ENCODE data around the gene PSMD6. TPM values are rescaled to one million over a fixed set of nuclear protein-coding genes. Genes with fewer than 3 reads are reported as not detected.

PSMD6 gene
- polyA plus RNA-seq, 2 donors = 36.0 to 80.7 TPM

DNA sequence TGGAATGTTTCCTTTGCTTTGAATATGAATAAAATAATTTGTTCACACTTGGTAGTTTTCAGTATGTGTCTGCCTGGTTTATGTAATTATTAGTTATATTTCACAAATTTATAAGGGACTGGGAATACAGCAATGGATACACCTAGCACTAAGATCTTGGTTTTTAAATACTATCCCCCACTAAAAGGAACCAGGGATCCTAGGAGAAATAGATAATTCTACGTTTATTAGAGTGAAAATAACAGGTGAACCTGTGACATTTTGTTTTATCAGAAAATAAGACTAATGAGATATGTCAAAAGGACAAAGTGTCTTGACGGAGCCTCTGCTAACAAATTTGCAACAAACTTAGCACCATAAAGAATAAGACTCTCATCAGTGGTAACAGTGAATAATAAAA is 3.4 kb downstream of the PSMD6 start:
- H3K36me3 ChIP-seq (ENCODE audit: control insufficient read depth in 2 of 2, insufficient read depth in 2 of 2, low read length in 1 of 2) = peaks cover 1 to 8% of the 10 kb centered on the region in 2 donors
- H3K4me1 ChIP-seq (ENCODE audit: control insufficient read depth in 2 of 2, insufficient read depth in 2 of 2, low read length in 1 of 2) = no peaks in the 10 kb centered on the region
- no peaks in the 10 kb centered on the region for H3K9me3 ChIP-seq (ENCODE audit: control insufficient read depth in 2 of 2, insufficient read depth in 1 of 2, low read depth in 1 of 2, low read length in 1 of 2)
- H3K27ac ChIP-seq (ENCODE audit: low read depth in 2 of 2, low read length in 1 of 2) = no peak overlapping the region
- H3K4me3 ChIP-seq (ENCODE audit: low read depth in 1 of 2, low read length in 2 of 2) = no peak overlapping the region
- whole genome bisulfite sequencing, 2 donors = 79 to 84% methylated on average over 2 of the region's 2 CpGs
- H3K27me3 ChIP-seq (ENCODE audit: control insufficient read depth in 1 of 2, insufficient read depth in 2 of 2, low read length in 2 of 2) = no peaks in the 10 kb centered on the region

DNA sequence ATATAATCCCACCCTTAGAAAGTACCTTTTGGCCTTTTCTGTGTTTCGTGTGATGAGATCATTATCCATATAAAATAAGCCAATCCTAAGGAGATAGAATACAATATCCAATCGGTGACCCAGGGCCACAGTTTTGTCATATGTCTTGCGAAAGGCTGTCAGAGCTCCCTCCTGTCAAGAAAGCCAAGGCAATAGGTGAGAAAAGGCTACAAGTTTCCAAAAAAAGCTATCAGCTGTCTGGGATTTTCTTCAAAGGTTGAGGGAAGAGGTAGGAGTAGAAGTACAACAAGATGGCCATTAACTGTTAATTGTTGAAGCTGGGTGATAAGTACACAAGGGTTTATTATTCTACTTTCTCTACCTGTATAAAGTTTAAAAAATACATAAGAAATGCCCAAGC is 4.0 kb downstream of the PSMD6 start:
- Histone ChIP-seq H3K27me3 (ENCODE audit: control insufficient read depth in 1 of 2, insufficient read depth in 2 of 2, low read length in 2 of 2) (no peaks in the 10 kb centered on the region), H3K4me3 (ENCODE audit: low read depth in 1 of 2, low read length in 2 of 2) (no peak overlapping the region), H3K4me1 (ENCODE audit: control insufficient read depth in 2 of 2, insufficient read depth in 2 of 2, low read length in 1 of 2) (no peaks in the 10 kb centered on the region), H3K9me3 (ENCODE audit: control insufficient read depth in 2 of 2, insufficient read depth in 1 of 2, low read depth in 1 of 2, low read length in 1 of 2) (no peaks in the 10 kb centered on the region), H3K36me3 (ENCODE audit: control insufficient read depth in 2 of 2, insufficient read depth in 2 of 2, low read length in 1 of 2) (peaks cover 4 to 14% of the 10 kb centered on the region in 2 donors), H3K27ac (ENCODE audit: low read depth in 2 of 2, low read length in 1 of 2) (no peak overlapping the region)
- 82 to 87% methylated on average over 3 of the region's 3 CpGs for WGBS, 2 donors

DNA sequence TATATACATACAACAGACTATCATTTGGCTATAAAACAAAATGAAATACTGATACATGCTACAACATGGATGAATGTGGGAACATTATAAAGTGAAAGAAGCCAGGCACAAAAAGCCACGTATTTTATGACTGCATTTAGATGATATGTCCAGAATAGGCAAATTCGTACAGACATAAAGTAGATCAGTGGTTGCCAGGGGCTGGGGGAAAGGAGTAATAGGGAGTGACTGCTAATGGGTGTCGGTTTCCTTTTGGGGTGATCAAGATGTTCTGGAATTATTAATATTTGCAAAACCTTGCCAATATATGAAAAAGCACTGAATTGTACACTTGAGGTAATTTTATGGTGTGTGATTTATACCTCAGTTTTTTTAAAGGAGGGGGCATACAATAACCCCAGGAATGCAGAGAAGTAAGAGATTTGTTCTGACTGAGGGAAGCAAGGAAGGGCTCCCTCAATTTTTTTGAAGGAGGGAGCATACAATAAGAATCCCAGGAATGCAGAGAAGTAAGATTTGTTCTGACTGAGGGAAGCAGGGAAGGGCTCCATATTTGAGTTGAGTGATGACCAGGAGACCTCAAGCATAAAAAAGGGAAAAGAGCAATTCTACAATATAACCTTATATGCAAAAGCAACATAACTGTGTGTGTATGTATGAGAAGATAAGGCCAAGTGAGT is 6.2 kb downstream of the PSMD6 start:
- Histone ChIP-seq H3K36me3 (ENCODE audit: control insufficient read depth in 2 of 2, insufficient read depth in 2 of 2, low read length in 1 of 2) (peaks cover 8 to 20% of the 10 kb centered on the region in 2 donors), H3K27ac (ENCODE audit: low read depth in 2 of 2, low read length in 1 of 2) (no peak overlapping the region), H3K4me3 (ENCODE audit: low read depth in 1 of 2, low read length in 2 of 2) (no peak overlapping the region), H3K27me3 (ENCODE audit: control insufficient read depth in 1 of 2, insufficient read depth in 2 of 2, low read length in 2 of 2) (no peaks in the 10 kb centered on the region), H3K4me1 (ENCODE audit: control insufficient read depth in 2 of 2, insufficient read depth in 2 of 2, low read length in 1 of 2) (no peaks in the 10 kb centered on the region), H3K9me3 (ENCODE audit: control insufficient read depth in 2 of 2, insufficient read depth in 1 of 2, low read depth in 1 of 2, low read length in 1 of 2) (no peaks in the 10 kb centered on the region)
- WGBS, 2 donors = 82 to 83% methylated on average over 3 of the region's 3 CpGs

DNA sequence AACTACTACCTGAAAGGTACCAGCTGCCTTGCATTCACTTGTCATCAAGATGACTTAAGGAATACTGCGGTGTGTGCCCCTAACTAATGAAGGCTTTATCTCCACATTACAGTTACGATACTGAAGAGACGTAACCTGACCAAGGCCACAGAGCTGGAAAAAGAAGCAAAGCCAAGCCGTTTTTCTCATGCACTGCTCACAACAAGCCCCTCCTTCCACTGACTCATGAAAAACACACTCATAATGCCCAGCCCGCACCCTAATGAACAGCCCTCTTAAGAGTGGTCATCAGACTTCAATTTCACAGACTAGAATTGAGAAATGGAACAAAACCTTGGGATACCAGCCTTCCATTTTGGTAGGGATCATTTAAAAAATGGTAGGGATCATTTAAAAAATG is 11.6 kb downstream of the PSMD6 start:
- Histone ChIP-seq H3K9me3 (ENCODE audit: control insufficient read depth in 2 of 2, insufficient read depth in 1 of 2, low read depth in 1 of 2, low read length in 1 of 2) (no peaks in the 10 kb centered on the region), H3K4me3 (ENCODE audit: low read depth in 1 of 2, low read length in 2 of 2) (no peak overlapping the region), H3K27me3 (ENCODE audit: control insufficient read depth in 1 of 2, insufficient read depth in 2 of 2, low read length in 2 of 2) (no peaks in the 10 kb centered on the region), H3K4me1 (ENCODE audit: control insufficient read depth in 2 of 2, insufficient read depth in 2 of 2, low read length in 1 of 2) (no peaks in the 10 kb centered on the region), H3K27ac (ENCODE audit: low read depth in 2 of 2, low read length in 1 of 2) (no peak overlapping the region), H3K36me3 (ENCODE audit: control insufficient read depth in 2 of 2, insufficient read depth in 2 of 2, low read length in 1 of 2) (peaks cover 10 to 24% of the 10 kb centered on the region in 2 donors)
- 68 to 83% methylated on average over 5 of the region's 5 CpGs for WGBS, 2 donors

DNA sequence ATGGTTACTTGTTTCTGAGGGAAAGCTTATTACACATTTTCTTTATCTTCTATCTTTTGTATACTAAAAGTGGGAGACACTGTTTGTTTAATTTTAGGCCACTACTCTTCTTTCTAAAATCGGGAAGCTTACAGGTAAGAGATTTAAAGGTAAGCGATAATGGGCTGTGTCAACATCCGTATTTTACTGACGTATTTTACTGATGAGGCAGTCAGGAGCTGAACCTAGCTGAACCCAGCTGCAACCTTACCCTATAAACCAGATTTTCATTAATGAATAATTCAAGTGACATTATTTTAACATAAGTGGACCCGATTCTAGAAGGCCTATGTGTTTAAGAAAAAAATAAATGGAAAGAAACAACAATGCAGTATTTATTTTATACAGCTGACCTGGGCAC is 13.1 kb downstream of the PSMD6 start:
- Histone ChIP-seq H3K4me1 (ENCODE audit: control insufficient read depth in 2 of 2, insufficient read depth in 2 of 2, low read length in 1 of 2) (no peaks in the 10 kb centered on the region), H3K27ac (ENCODE audit: low read depth in 2 of 2, low read length in 1 of 2) (no peak overlapping the region), H3K36me3 (ENCODE audit: control insufficient read depth in 2 of 2, insufficient read depth in 2 of 2, low read length in 1 of 2) (peaks cover 12 to 33% of the 10 kb centered on the region in 2 donors), H3K27me3 (ENCODE audit: control insufficient read depth in 1 of 2, insufficient read depth in 2 of 2, low read length in 2 of 2) (no peaks in the 10 kb centered on the region), H3K9me3 (ENCODE audit: control insufficient read depth in 2 of 2, insufficient read depth in 1 of 2, low read depth in 1 of 2, low read length in 1 of 2) (no peaks in the 10 kb centered on the region), H3K4me3 (ENCODE audit: low read depth in 1 of 2, low read length in 2 of 2) (no peak overlapping the region)
- 80 to 87% methylated on average over 5 of the region's 5 CpGs for WGBS, 2 donors

DNA sequence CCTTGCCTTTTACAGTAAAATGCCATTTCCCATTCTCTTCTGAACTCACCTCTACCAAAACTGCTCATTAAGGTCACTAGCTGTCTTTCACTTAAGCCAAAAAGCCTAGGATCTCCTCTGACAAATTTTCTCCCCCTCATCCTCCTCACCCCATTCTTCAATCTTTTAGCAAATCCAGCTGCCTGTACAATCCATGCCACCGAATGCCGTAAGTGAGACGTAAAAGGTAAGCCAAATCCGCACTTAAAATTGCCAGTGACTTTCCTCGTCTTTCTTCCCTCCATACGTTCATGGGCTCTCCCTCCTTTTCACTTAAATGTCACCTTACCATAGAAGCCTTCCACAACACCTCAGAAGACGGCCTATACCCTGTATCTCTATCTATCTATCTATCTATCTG is 13.8 kb downstream of the PSMD6 start:
- no peak overlapping the region for H3K27ac ChIP-seq (ENCODE audit: low read depth in 2 of 2, low read length in 1 of 2)
- WGBS, 2 donors = 87 to 88% methylated on average over 7 of the region's 7 CpGs
- H3K36me3 ChIP-seq (ENCODE audit: control insufficient read depth in 2 of 2, insufficient read depth in 2 of 2, low read length in 1 of 2) = peaks cover 11 to 29% of the 10 kb centered on the region in 2 donors
- no peaks in the 10 kb centered on the region for H3K27me3 ChIP-seq (ENCODE audit: control insufficient read depth in 1 of 2, insufficient read depth in 2 of 2, low read length in 2 of 2)
- H3K9me3 ChIP-seq (ENCODE audit: control insufficient read depth in 2 of 2, insufficient read depth in 1 of 2, low read depth in 1 of 2, low read length in 1 of 2) = no peaks in the 10 kb centered on the region
- H3K4me3 ChIP-seq (ENCODE audit: low read depth in 1 of 2, low read length in 2 of 2) = no peak overlapping the region
- H3K4me1 ChIP-seq (ENCODE audit: control insufficient read depth in 2 of 2, insufficient read depth in 2 of 2, low read length in 1 of 2) = no peaks in the 10 kb centered on the region

DNA sequence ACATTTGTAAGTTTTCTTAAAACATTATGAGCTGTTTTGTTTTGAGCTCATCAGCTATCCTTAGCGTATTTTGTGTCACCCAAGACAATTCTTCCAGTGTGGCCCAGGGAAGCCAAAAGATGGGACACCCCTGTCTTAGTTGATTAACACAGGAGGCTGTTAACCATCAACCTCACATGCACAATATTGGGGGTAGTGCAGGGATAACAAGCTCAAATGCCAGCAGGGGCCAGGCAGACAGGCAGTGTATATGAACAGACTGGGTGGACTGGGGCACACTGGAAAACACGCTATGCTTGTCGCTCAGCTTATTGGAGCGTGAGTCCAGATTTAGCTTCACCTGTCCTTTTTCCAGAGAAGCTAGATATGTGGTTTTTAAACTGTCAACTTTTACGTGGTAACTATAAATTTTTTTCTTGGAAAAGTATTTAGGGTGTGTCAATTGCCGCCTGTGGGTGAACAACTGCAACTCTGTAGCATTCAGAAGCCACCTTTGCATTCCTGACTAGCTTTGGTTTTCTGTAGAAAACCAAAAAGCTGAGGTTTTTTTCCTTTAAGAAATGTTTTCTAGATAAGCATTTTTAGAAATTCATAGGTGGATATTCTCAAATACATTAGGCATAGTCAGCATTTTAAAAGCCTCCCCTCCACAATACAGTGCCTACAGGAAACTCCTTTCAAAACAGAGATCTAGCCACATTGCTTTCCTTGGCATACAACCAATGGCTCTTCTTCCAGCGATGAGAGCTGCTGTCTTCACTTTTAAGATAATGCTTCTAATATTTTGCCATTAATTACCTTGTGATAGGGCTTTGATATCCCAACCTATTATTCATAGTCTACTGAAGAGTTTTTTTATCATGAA is 14.6 kb downstream of the PSMD6 start:
- Histone ChIP-seq H3K4me3 (ENCODE audit: low read depth in 1 of 2, low read length in 2 of 2) (no peak overlapping the region), H3K4me1 (ENCODE audit: control insufficient read depth in 2 of 2, insufficient read depth in 2 of 2, low read length in 1 of 2) (no peaks in the 10 kb centered on the region), H3K36me3 (ENCODE audit: control insufficient read depth in 2 of 2, insufficient read depth in 2 of 2, low read length in 1 of 2) (peaks cover 11 to 26% of the 10 kb centered on the region in 2 donors), H3K27me3 (ENCODE audit: control insufficient read depth in 1 of 2, insufficient read depth in 2 of 2, low read length in 2 of 2) (no peaks in the 10 kb centered on the region), H3K27ac (ENCODE audit: low read depth in 2 of 2, low read length in 1 of 2) (peak overlapping the region in 1 of 2 donors; percentile 10), H3K9me3 (ENCODE audit: control insufficient read depth in 2 of 2, insufficient read depth in 1 of 2, low read depth in 1 of 2, low read length in 1 of 2) (no peaks in the 10 kb centered on the region)
- WGBS, 2 donors = 73 to 77% methylated on average over 7 of the region's 7 CpGs

DNA sequence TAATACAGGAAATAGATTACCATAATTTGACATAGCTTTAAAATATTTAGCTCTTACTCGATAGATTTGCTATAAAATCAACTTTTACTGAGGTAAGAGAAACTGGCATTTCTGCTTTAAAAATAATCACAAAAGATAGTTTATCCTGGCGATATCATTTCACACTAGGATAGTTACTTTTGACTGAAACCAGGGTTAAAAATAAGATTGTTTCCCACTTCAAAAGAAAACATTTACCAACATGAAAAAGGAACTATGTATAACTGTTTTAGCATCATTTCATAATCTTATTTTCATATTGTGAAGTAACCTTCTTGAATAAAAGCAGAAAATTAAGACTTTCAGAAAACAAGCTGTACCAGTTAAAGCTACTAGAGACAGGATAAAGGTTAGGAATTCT is 15.3 kb downstream of the PSMD6 start:
- Histone ChIP-seq H3K27me3 (ENCODE audit: control insufficient read depth in 1 of 2, insufficient read depth in 2 of 2, low read length in 2 of 2) (no peaks in the 10 kb centered on the region), H3K27ac (ENCODE audit: low read depth in 2 of 2, low read length in 1 of 2) (peak overlapping the region in 1 of 2 donors; percentile 10), H3K4me3 (ENCODE audit: low read depth in 1 of 2, low read length in 2 of 2) (no peak overlapping the region), H3K4me1 (ENCODE audit: control insufficient read depth in 2 of 2, insufficient read depth in 2 of 2, low read length in 1 of 2) (no peaks in the 10 kb centered on the region), H3K9me3 (ENCODE audit: control insufficient read depth in 2 of 2, insufficient read depth in 1 of 2, low read depth in 1 of 2, low read length in 1 of 2) (no peaks in the 10 kb centered on the region), H3K36me3 (ENCODE audit: control insufficient read depth in 2 of 2, insufficient read depth in 2 of 2, low read length in 1 of 2) (peaks cover 11 to 26% of the 10 kb centered on the region in 2 donors)
- WGBS, 2 donors = 73 to 84% methylated on average over 2 of the region's 2 CpGs

DNA sequence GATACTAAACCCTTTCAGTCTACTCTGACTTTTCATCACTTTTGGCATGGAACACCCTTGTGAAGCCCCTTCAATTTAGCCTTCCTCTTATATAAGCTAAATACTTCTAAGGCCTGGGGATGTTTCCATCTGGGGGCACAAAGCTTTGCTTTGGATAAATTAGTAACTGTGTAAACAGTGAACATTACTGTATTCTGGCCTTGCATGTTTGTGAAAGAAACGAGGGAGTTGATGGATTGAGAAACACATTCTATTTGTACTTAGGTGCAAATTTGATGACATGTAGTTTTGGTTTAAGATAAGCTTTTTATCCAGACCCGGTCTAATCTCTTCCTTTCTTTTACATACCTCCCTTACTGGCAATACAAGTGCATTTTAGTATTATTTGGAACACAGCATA is 19.7 kb downstream of the PSMD6 start:
- H3K4me1 ChIP-seq (ENCODE audit: control insufficient read depth in 2 of 2, insufficient read depth in 2 of 2, low read length in 1 of 2) = no peaks in the 10 kb centered on the region
- H3K27me3 ChIP-seq (ENCODE audit: control insufficient read depth in 1 of 2, insufficient read depth in 2 of 2, low read length in 2 of 2) = no peaks in the 10 kb centered on the region
- WGBS, 2 donors = 60 to 69% methylated on average over 2 of the region's 2 CpGs
- H3K27ac ChIP-seq (ENCODE audit: low read depth in 2 of 2, low read length in 1 of 2) = no peak overlapping the region
- H3K9me3 ChIP-seq (ENCODE audit: control insufficient read depth in 2 of 2, insufficient read depth in 1 of 2, low read depth in 1 of 2, low read length in 1 of 2) = no peaks in the 10 kb centered on the region
- H3K4me3 ChIP-seq (ENCODE audit: low read depth in 1 of 2, low read length in 2 of 2) = no peak overlapping the region
- peaks cover 7 to 14% of the 10 kb centered on the region in 2 donors for H3K36me3 ChIP-seq (ENCODE audit: control insufficient read depth in 2 of 2, insufficient read depth in 2 of 2, low read length in 1 of 2)

Measured in esophagus (tissue), 2 donors.